Lower leg skin (tissue), 3 donors: ENCODE results near the gene SLC11A2.

Source experiments
- CTCF ChIP-seq, 3 donors: fragments of 450-650 bp; IDR thresholded peaks; one replicate each; pipeline ENCODE4 v1.5.1; 2016; ENCODE audit warnings: antibody characterized with exemption in 3 of 3, mild to moderate bottlenecking in 3 of 3, moderate library complexity in 2 of 3
- POLR2A ChIP-seq, 2 donors: fragments of 450-650 bp; IDR thresholded peaks; one replicate each; pipeline ENCODE4 v1.6.1; 2016 to 2017; ENCODE audit warnings: antibody characterized with exemption in 2 of 2, mild to moderate bottlenecking in 1 of 2, moderate library complexity in 1 of 2

- TF ChIP-seq CTCF (IDR thresholded peaks at IDR 0.05) = no peak
- TF ChIP-seq POLR2A (IDR thresholded peaks at IDR 0.05) = no peak
Observed at GRCh38 chr12:51012570-51013236, 13.5 kb downstream of the SLC11A2 start.
